GM12891 (cell line): ENCODE data around the gene ZDHHC9.

ENCODE experiments used
- POLR2A ChIP-seq: IDR thresholded peaks from 2 replicates; pipeline ENCODE4 v1.6.1; 2011; ENCODE audit warnings: low read depth, low read length, control low read depth
- POLR2AphosphoS5 ChIP-seq: IDR thresholded peaks from 2 replicates; pipeline ENCODE4 v1.6.1; 2011; ENCODE audit warnings: low read depth, low read length, control low read depth
- SPI1 ChIP-seq: IDR thresholded peaks from 2 replicates; pipeline ENCODE4 v1.6.1; 2011; ENCODE audit warnings: low read depth, low read length, control low read depth
- TAF1 ChIP-seq: IDR thresholded peaks from 2 replicates; pipeline ENCODE4 v1.6.1; 2011; ENCODE audit warnings: low read depth, low read length, control low read depth

DNA sequence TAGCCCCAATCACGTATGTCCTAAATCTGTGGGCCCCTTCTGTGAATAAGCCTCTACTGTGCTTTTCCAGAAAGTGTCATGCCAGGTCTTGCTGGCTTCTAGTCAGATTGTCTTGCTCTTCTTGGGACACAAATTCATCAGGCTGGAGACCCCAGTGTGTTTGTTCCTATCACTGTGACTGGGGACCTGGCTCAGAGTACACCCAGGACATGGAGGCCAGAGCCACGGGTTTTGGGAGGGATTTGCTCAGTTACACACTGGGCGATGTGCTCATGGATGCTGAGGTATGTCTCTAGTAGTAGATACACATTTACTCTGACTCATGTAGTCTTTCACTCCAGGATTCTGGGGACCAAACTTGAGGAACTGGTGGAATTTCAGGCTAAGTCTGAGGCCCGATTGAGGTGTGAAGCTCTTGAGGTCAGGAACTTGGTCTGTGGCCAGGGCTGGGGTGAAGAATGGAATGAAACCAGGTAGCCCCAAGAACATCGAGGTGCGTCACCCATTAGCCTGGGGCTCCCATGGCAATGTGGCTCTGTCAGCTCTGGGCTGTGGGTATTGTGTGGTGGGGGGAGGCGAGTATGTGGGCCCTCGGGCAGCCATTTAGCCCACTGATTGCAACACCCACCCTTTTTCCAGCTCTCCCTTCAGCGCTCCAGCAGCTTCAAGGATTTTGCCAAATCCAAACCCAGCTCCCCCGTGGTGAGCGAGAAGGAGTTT lies 56.2 kb downstream of the ZDHHC9 start:
- TF ChIP-seq POLR2A = no peak
- no peak for TF ChIP-seq POLR2AphosphoS5
- no peak for TF ChIP-seq TAF1
- no peak for TF ChIP-seq SPI1
